Measurements from ENCODE around the gene CCL11. TPM values are rescaled to one million over a fixed set of nuclear protein-coding genes. Genes with fewer than 3 reads are reported as not detected.

CCL11 gene
- not detected in 2 replicates for total RNA-seq

DNA sequence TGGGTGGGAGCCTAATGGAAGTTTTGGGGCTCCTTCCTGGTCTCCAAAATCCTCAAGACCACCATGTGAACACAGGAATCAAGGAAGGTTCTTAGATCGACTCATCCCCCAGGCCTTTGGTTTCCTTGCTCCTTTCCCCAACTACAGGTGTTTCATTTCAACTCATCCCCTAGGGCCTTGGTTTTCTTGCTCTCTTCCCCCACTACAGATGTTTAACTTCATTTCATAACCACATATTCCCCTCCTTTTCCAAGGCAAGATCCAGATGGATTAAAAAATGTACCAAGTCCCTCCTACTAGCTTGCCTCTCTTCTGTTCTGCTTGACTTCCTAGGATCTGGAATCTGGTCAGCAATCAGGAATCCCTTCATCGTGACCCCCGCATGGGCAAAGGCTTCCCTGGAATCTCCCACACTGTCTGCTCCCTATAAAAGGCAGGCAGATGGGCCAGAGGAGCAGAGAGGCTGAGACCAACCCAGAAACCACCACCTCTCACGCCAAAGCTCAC lies at the start of gene CCL11:
CCL11 (plus strand) TSS at position 457 of the 507 bp plus-strand sequence. CDS start 67 bp downstream, outside the sequence.

GRCh38 chr17:34254651-34255380 lies 30.7 kb upstream of the CCL11 start, which contains the start of gene CCL2:
CCL2 (plus strand) TSS chr17:34255285; CDS start chr17:34255350, 65 bp downstream.

GRCh38 chr17:34269969-34270368 lies 15.6 kb upstream of the CCL11 start, which contains the start of gene CCL7:
CCL7 (plus strand) TSS chr17:34270221; CDS start chr17:34270291, 70 bp downstream.

GRCh38 chr17:34319039-34319483 lies 33.5 kb downstream of the CCL11 start, which contains the start of gene CCL8:
CCL8 (plus strand) TSS chr17:34319435; CDS start chr17:34319502, 67 bp downstream.

Other genes starting within 250 kb of the CCL11 start
- 15.1 and 58.1 TPM in 2 replicates for gene CCL2, start 30.5 kb upstream of the CCL11 start, total RNA-seq
- not detected in 2 replicates for gene CCL7, start 15.5 kb upstream of the CCL11 start, total RNA-seq
- not detected in 2 replicates for gene CCL8, start 33.7 kb downstream of the CCL11 start, total RNA-seq
- not detected in 2 replicates for gene CCL13, start 70.7 kb downstream of the CCL11 start, total RNA-seq
- gene CCL1, start 77.5 kb downstream of the CCL11 start, total RNA-seq = not detected in 2 replicates

Measured in pericardium fibroblast (primary cell).